GM18508 (cell line): ENCODE results near the gene ATG101.
"Not testable (repeated sequence)": the region's sequence is repeated elsewhere in the genome, so short reads cannot be mapped to it uniquely, and the experiment has no call there.

Experiments used
- ATAC-seq: cut with Tn5 transposase; IDR thresholded peaks from one replicate; pipeline ENCODE4 v1.9.1; 2021; ENCODE audit warnings: moderate number of reproducible peaks; ENCODE audit not compliant: insufficient read depth, unreplicated experiment

ATG101 gene

DNA sequence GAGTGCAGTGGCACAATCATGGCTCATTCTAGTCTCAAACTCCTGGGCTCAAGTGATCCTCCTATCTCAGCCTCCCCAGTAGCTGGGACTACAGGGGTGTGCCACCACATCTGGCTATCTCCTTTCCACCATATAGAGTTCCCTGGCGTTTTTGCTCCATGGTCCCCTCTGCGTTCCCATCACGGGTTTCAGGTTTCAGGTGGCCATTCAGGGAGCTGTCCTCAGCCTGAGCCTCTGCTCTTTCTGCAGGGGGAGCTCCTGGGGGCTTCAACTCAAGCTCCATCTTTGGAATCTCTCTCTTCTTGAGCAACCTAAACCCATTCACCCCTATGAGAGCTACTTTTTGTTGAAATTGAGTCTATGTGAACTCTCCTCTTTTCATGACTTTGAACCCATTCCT, 21.3 kb downstream of the ATG101 start:
- ATAC-seq = no peak

DNA sequence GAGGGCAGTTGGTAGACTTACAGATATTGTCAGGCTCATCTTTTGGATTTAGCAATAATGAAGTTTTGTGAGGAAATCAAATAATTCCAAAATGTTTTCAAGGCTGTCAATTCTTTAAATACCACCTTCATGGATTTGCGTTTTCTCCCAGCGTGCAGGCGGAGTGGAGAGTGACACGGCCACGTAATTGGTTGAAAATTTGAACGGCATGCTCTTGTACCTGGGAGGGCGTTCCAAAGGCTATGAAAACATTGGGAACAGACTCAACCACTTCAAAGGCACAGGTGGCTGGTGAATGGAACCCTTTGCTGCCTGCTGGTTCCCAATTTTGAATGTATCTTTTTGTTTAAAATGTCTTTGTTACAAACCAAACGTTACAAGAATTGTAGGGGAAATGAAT, 22.1 kb downstream of the ATG101 start:
- no peak for ATAC-seq

DNA sequence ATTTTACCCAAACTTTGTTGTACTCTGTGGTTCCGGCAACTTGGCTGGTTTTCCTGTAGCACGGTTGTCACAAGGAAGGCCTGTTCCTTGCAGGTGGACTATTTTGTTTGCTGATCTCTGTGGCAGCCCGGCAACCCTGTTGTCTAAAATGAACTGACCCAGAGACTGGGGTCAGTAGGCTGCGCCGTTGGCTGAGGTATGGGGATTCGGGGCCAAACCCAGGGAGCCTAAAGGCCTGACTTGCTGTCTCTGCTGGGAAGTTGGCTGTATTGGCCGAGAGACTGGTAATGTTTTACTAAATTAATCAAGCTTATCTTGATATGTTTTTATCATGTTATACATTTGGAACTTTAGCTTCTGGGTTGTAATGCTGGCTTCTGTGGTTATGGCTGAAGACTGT, 23.6 kb downstream of the ATG101 start:
- no peak for ATAC-seq

DNA sequence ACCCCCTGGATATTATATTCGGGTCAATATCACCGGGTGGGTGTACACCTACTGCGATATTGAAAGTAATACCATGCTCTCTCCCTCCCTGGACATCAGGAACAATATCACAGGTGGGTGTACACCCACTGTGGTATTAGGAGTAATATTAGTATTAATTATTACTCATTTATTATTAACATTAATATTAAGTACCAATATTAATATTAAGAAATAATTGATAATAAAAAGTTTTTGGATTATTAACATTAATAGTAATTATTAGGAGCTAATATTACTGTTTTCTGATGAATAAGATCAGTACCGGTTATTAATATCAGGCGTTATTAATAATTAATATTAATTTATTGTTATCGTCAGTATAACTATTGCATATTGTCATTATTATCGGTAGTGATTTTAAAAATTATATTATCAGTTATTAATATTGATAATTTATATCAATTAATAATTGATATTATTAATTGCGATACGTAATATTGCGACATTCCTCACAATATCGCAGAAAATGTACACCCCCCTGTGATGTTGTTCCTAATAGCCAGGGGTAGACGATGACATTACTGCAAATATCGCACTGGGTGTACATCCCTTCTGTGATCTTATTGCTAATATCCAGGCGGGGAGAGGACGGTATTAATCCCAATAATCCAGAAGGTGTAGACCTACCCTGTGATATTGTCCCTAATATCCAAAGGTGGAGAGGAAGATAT, 26.7 kb downstream of the ATG101 start:
- no peak for ATAC-seq

DNA sequence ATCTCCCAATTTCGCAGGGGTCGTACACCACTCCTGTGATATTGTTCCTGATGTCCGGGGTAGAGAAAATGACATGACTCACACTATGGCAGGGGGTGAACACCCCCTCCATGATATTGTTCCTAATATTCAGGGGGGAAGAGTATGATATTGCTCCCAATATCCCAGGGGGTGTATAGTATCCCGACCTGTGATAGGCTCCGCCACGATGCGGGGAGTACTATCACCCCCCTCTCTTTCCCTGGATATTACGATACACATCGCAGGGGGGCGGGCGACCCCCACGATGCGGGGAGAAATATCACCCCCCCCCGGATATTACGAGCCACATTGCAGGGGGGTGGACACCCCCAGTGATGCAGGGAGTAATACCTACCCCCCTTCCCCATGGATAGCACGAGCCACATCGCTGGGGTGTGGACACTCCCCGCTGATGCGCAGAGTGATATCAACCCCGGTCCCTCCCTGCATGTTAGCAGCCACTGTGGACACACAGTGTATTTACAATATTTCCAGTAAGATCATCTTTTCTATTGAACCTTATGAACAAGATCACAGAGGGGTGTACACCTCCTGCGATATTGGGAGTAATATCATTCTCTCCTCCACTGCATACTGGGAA, 27.4 kb downstream of the ATG101 start:
- no peak for ATAC-seq

DNA sequence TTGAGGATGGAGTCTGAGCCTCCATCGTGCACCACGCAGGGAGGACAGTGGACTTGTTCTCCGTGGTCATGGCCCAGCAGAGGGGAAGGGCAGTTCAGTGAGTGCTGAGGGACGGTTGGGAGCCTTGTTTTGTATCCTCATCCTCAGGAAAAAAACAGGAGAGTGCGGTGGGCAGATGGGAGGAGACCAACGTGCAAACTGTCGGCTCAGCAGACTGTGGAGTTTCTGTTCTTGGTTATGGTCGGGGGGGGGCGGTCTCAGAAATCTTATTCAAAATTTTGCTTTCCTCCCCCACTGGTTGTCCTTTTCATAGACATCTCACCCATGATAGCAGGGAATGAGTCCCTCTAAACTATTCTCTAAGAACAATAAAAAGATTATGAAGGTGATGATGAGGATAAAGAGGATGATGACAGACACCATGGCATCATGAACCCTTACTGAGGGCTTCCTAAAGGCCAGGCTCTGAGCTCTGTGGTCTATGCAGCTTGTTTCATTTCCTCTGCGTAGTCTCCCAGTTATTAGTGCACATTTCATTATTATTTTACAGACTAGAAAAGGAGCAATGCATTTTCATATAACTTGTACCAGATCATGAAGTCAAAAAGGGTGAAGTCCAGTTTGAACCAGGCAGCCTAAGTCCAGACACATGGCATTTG, 34.8 kb downstream of the ATG101 start:
- ATAC-seq = not testable (repeated sequence)

DNA sequence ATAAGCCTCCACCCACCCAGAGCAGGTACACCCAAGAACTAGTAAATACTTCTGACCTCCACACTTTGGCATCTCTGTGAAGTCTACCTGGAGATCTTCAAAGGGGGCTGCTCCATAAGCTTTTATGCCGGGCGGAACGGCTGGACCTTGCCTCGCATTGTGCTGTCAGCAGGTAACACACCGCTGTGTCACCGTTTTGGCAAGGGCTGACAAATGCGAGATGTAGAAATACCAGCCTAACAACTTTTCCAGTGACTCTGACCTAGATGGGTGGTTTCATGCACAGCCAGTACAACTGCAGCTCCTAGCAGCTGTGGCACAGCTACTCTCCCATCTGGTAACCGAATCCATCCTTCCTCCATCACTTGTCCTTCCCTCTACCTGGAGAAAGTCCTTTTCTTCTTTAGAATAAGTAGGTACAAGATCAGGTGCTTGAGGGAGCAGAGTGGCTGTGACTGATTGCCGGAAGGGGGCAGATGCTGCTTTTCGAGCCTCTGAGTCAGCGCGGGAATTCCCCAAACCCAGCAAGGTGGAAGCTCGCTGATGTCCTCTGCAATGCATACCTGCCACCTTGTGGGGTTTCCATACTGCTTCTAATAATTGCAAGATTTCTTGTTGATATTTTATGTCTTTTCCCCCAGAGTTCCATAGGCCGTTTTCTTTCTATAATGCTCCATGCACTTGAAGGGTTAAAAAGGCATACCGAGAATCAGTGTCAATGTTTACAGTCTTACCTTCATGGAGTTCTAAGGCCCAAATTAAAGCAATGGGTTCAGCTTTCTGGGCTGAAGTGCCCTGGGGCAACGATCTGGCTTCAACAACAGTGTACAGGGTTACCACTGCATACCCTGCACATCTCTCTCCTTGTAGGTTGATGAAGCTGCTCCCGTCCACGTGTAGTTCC, 46.7 kb downstream of the ATG101 start:
- not testable (repeated sequence) for ATAC-seq

DNA sequence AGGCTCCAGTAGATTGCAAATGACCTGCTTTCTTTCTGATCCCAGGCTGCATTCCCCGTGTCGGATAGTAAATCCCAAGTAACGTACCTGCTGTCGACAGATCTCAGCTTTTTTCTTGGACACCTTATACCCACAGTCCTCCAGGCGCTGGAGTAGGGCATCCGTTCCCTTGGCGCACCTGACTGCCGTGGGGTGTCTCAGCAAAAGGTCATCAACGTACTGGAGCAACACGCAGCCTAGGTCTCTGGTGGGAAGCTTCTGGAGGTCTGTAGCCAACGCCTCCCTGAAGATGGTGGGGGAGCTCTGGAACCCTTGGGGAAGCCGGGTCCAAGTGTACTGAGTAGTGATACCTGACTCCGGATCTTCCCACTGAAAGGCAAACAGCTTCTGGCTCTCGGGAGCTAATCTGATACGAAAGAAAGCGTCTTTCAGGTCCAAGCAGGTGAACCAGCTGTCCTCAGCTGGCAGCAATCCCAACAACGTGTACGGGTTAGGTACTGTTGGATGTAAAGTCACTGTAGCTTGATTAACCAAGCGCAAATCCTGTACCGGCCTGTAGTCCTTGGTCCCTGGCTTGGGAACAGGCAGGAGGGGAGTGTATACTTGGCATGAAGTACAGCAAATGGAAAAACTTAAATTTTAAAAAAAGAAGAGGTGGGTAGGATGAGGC, 48.2 kb downstream of the ATG101 start:
- peak; percentile 18 for ATAC-seq

DNA sequence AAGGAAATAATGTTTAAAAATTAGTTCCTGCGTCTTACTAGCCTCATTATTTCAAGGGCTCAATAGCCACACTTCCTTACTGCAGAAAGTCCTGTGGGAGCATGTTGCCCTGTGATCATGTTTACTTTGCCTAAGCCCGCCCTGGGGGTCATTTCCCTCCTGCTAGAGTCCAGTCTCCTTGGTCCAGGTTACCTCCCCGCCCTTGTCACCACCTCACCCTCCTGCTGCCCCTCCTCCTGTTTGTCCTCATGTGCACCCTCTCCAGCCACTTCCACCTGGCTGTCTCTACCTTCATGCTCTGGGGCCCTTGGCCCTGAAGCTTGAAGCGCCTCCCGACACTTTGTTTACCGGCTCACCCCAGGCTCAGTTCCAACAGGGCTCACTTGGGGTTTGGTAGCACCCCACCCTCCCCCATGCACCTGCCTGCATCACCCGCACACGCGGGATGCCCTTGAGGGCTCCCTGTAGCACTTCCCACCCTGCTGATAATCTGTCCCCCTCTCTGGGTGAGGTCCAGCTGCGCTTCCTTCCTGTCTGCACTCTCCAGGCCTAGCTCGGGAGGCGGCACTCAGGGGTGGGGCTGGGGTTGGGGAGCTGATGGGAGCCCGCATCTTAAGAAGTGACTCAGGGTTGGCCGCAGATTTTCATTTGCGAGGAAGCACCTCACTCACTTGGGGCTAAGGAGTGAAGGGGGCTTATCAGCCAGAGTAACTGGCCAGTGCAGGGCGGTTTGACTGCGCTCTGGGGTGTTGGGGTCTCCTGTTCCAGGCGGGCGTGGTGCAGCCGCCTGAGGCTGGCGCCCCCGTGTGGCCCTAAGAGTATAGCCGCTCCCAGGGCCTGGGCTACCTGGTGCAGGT, 49.8 kb downstream of the ATG101 start:
- ATAC-seq = no peak

DNA sequence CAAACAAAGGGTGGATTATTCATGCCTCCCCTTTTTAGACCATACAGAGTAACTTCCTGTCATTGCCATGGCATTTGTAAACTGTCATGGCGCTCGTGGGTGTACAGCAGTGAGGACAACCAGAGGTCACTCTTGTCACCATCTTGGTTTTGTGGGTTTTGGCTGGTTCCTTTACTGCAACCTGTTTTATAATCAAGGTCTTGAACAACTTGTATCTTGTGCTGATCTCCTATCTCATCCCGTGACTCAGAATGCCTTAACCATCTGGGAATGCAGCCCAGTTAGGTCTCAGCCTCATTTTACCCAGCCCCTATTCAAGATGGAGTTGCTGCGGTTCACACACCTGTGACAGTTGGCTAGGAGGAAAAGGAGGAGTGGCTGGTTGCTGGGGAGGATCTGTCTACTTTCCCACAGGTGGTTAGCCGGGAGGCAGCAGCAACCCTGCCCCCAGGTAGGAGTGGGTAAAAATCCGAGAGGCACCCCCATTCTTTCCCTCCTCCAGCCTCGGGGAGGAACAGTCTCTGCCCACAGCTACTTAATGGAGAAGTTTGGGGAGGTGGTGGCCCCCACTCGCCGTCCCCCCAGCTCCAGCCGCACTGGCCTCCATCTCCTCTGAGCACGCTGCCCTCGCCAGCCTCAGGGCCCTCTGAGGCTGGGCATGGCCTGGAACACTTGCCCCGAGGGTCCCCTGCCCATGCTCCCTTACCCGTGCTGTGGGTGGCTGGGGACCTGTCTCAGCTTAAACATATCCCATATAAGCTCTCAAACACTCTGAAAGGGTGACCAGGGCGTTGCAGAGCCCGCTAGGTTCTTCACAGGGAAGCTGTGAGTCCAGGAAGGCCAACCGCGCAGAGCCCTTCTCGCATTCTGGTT, 51.4 kb downstream of the ATG101 start:
- ATAC-seq = no peak

DNA sequence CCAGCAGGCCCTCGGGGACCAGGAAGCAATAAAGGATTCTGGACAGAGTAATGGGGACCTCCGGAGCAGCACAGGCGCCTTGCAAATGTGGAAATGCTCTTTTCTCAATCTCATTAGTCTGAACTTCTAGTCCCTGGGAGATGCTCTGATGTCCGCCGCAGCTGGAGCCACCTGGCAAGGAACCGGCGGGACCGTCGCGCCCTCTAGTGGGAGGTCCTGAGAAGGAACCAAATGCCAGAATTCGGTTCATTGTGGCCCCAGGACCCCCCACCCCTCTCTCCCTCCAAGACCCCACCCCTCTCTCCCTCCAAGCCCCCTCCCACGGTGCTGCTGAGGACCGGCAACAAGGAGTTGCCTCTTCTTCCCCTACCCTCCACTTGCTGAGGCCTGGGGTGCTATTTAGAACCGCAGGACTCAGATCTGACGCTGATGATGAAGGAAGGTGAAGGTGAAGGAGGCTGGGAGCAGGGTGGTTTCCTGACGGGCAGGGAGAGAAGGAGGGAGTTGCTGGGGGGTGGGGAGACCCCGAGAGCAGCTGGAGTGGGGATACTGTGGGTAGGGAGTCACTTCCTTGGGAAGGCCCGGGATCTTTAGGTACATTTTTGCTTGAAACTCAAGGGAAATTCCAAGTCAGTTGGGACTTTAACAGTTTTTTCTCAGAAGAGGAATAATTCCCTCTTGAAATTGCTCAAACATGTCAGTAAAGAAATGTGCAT, 52.2 kb downstream of the ATG101 start:
- ATAC-seq = no peak

DNA sequence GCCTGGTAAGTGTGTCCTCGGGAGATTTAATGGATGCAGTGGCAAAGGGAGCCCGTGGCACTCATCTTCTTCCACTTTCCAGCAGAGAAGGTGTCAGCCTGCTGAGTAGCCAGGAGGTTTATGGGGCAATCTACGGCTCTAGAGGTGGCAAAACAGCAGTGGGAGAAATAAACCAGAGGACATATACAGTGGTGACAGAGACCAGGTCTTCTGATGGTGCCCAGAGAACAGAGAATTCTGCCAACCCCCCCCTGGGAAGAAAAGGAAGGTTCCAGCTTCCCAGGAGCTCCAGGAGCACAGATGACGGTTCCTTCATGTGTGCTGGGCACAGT, 52.7 kb downstream of the ATG101 start:
- no peak for ATAC-seq

DNA sequence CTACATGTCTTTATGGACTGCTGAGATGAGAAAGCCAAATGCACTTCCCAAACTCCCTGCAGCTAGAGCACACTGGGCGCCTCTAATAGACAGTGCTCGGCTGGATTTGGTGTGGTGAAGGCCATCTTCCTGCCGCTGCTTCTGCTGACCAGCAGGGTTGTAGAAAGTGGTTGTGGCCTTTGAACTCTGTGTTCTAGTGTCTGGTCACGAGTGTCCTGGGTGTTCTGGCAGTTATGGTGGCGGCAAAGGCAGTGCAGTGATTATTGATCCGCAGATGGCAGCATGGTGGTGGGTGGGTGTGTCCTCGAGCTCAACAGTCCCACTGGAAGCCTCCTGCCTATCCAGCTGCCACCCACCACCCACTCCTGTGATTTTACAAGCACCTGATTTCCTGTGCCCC, 53.1 kb downstream of the ATG101 start:
- no peak for ATAC-seq

DNA sequence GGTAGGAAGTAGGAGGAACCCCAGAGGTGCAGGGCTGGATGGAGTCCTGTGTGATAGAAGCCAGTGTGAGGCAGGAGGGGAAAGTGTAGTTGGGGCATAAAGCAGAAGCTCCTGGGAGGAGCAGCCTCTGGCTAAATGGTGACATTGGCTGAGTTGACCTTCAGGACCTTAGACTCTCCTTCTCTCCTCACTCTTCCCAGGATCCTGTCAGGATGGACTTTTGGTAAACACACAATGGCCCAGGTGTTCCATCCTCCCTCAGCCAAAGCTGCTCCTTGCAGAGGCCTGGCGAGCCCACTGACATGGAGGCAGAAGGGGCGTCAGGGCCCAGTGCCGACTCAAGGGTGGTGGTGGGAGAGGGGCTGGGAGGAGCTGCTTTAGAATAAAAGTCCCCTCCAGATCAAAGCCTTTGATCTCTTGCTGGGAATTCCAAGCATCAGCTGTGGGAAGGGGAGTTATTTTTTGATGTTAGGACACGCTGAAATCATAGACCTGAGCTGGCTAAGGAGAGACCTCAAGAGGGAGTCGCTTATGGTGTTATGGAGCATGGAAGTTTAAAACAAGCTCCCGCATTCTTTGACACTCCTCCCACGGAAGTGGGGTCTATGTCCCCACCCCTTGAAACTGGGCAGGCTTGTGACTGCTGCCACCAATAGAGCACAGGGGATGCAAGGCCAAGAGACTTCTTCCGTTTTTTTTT, 53.9 kb downstream of the ATG101 start:
- no peak for ATAC-seq

DNA sequence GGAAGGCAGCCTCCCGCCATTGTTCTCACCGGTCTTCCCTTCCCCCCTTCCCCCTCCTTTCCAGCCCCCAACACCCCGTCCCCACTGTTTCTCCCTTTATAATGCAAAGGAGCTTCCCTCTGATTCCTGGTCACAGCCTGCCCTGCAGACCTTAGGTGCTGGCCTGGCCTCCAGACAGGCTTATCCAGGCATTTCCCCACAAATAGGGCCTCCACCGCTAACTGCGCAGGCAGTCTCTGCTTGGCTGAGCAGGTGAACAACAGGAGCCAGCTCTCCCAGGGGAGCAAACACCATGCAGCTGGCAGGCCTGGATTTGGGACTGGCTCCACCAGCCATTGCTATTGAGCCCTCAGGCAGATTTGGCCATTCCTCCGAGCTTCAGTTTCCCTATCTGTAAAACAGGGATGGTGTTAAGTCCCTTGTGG, 55.7 kb downstream of the ATG101 start:
- no peak for ATAC-seq

DNA sequence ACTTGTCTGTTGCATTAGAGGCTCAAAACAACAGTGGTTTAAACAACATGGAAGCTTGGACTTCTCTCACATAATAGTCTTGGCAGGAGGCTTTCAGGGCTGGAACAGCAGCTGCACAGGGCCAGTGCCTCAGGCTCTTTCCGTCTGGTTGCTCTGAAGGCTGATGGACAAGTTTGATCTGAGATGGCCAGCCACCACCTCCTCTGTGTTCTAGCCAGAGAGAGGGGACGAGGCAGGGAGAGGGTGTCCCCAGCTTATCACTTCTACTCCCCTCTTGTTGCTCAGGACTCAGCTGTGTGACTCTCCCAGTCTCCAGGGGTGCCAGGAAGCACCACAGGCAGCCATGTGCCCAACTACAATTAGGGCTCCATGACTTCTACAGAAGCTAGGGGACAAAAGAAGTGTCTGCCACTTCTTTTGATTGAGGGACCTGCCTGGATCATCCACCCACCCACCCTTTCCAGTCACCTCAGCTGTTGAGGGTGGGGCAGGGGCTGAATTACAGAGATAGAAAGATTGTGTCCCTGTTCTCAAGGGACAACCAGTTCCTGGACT, 56.3 kb downstream of the ATG101 start:
- ATAC-seq = no peak
